GM18519 (cell line): Measurements from ENCODE around the gene RTP1.
"Not testable (repeated sequence)": the region's sequence is repeated elsewhere in the genome, so short reads cannot be mapped to it uniquely, and the experiment has no call there.

Source experiments
- ATAC-seq: cut with Tn5 transposase; IDR thresholded peaks from one replicate; pipeline ENCODE4 v1.9.1; 2021; ENCODE audit warnings: mild to moderate bottlenecking, moderate library complexity; ENCODE audit not compliant: unreplicated experiment, low FRiP score

RTP1 gene

GRCh38 chr3:187237741-187238140 lies 40.5 kb downstream of the RTP1 start:
- ATAC-seq: no peak

GRCh38 chr3:187238239-187238638 lies 41.0 kb downstream of the RTP1 start:
- no peak for ATAC-seq

- ATAC-seq: not testable (repeated sequence)
Measured at GRCh38 chr3:187238835-187239234, 41.5 kb downstream of the RTP1 start.

GRCh38 chr3:187242435-187242834 lies 45.1 kb downstream of the RTP1 start:
- no peak for ATAC-seq

- ATAC-seq: no peak
Measured at GRCh38 chr3:187242900-187243299, 45.6 kb downstream of the RTP1 start.

- no peak for ATAC-seq
Measured at GRCh38 chr3:187243933-187244524, 46.7 kb downstream of the RTP1 start.

GRCh38 chr3:187247398-187247797 lies 50.1 kb downstream of the RTP1 start:
- ATAC-seq: no peak
